HG03565 (cell line): ENCODE data around the gene SAMD13.

Experiments
- ATAC-seq: cut with Tn5 transposase; IDR thresholded peaks from one replicate; pipeline ENCODE4 v1.9.1; 2021; ENCODE audit warnings: mild to moderate bottlenecking, moderate library complexity; ENCODE audit not compliant: unreplicated experiment

SAMD13 gene, protein sequence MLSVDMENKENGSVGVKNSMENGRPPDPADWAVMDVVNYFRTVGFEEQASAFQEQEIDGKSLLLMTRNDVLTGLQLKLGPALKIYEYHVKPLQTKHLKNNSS

GRCh38 chr1:84301004-84301784 is at the start of gene SAMD13:
TSS of gene SAMD13 (plus strand) at chr1:84301708. CDS start at chr1:84303235, 1,527 bp downstream.
- ATAC-seq: peak; percentile 25

GRCh38 chr1:84253036-84253435 is 48.5 kb upstream of the SAMD13 start:
- ATAC-seq: no peak

DNA sequence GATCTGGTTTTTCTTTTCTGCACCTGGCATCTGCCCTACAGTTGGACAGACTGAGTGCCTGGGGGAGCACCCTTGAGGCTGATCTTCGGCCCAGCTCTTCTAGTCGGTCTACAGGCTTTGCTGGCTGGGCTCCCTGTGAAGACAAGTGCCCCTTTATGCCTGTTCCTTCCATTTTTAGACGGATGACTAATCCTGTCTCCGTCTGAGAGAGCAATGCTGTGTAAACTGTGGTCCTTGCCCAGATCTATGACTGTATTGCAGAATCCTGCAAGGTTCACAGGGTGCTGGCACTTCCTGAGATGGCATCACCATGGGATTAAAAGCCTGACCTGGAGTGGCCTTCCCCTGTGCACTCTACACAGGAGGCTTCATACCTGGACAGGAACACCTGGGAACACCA is 47.6 kb upstream of the SAMD13 start:
- ATAC-seq: no peak

DNA sequence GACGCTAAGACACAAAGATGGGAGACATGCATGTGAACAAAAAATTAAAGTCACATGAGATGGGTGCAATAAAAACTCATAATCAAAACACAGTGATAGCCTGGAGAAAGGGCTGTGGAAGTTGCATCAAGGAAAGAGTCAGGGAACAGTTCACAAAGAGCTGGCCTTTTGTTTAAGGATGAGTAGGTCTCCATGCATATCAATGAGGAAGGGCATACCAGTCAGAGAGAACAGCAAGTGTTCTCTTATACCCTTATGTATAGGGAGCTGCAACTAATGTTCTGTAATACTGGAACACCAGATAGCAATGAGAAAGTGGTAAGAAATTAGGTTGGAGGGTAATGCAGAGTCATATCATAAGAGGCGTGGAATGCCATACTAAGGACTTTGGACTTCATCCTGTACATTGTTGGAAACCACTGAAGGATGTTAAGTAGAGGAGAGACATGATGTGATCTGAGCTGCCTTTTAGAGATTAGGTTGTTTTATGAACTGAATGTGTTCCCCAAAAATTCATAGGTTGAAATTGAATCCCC is 46.7 kb upstream of the SAMD13 start:
- no peak for ATAC-seq

DNA sequence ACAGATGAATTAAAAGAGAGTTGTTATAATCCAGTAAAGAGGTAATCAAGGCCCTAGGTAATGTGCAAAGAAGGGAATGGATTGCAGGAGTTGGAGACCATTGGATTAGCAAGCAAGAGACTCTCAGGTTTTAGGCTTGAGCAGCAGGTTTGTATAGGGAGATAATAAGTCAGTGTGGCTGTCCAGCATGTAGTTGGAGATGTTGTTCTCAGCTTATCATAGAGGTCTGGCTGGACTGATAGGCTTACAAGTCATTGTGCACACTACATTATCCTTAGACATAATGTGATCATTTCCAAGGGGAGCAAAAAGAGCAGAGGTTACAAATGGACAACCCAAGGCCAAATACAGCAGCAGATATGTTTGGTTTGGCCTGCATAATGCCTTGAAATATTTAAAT is 45.9 kb upstream of the SAMD13 start:
- no peak for ATAC-seq

GRCh38 chr1:84257617-84258016 is 43.9 kb upstream of the SAMD13 start:
- ATAC-seq: no peak

DNA sequence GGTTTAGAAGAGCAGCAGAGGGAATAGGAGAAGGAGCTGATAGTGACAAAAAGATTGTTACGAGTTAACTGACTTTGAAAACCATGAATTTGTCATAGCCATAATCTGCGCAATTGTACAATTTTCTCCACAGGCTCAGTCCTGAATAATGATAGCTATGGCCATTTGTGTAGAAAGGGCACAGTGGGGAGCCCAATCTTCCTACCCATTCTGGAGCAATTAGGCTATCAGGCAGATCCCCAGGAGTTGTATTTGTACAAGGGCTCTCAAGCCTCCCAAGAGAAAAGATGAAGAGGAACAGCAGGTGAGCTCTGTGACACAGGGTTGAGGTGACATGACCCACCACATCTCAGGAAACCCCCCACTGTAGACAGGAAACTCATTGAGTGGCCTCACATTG is 42.1 kb upstream of the SAMD13 start:
- ATAC-seq: no peak

GRCh38 chr1:84259989-84260388 is 41.5 kb upstream of the SAMD13 start:
- no peak for ATAC-seq

- no peak for ATAC-seq
These were observed 40.5 kb upstream of the SAMD13 start for GRCh38 chr1:84260852-84261518.

DNA sequence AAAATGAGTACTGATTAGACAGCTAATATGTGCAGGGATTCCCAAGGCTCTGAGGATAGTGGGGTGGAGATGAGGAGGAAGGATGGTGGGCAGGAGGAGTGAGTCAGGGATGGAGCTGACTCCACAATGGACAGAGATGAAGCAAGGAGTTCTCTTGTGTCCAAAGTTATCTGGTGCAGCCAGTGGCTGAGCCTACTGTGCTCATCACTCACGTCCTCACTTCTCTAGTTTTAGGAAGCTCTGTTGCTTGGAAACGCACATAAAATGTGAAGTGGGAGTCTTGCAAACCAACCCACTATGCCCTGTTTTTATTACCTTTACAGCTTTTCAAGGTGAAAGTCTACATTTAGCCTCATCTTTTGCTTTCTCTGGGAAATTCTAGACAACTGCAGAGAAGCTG is 36.5 kb upstream of the SAMD13 start:
- ATAC-seq: no peak

- ATAC-seq: no peak
These were observed 35.6 kb upstream of the SAMD13 start for GRCh38 chr1:84265867-84266266.

DNA sequence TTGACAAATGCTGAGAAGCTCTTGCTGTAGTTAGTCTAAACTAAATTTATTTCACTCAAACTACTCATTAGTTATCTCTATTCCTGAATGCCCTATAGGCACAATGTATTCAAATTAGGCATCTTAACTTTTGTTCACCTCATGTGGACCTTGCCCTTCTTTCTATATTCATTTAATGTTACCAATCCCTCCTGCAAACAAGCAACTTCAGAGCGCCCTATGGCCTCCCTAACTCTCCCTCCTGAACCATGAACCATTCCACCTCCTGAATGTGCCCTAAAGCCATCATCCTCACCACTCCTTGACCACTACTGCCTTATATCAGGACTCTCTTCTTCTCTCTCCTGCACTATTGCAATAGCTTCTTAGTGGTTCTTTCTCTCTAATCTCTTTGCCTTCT is 34.8 kb upstream of the SAMD13 start:
- no peak for ATAC-seq

DNA sequence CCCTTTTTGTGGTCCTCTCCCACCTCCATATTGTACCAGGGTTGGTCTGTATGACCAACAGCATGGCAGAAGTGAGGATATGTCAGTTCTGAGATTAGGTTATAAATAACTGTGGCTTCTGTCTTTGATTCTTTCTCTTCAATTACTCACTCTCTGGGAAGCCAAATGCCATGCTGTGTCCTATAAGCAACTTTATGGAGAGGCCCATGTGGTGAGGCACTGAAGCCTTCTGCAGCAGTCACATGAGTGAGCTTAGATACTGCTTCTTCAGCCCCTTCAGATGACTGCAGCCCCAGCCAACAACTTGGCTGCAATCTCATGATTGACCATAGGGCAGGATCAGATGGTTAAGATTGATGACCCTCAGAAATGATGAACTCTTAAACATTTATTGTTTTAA is 34.0 kb upstream of the SAMD13 start:
- ATAC-seq: no peak

GRCh38 chr1:84268346-84268745 is 33.2 kb upstream of the SAMD13 start:
- ATAC-seq: no peak

DNA sequence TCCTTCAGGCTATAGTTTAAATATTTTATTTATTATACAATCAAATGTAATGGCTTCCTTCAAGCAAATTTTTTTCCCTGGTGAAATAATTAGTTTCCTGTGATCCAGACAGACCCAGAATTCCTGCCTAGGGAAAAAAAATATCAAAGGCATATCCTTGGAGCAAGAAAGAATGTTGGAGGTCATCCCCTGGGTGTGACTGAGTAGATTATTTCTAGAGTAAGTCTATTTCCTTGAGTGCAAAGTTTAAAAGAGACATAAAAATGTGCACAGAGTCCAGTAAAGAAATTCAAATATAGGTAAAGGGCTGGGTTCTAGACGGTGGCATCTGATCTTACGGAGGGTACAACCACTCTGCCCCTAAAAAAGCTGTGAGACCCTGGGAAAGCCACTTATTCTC is 32.2 kb upstream of the SAMD13 start:
- ATAC-seq: no peak

GRCh38 chr1:84271441-84272151 is 29.9 kb upstream of the SAMD13 start:
- peak; percentile 97 for ATAC-seq

GRCh38 chr1:84272401-84272800 is 29.1 kb upstream of the SAMD13 start:
- ATAC-seq: no peak

DNA sequence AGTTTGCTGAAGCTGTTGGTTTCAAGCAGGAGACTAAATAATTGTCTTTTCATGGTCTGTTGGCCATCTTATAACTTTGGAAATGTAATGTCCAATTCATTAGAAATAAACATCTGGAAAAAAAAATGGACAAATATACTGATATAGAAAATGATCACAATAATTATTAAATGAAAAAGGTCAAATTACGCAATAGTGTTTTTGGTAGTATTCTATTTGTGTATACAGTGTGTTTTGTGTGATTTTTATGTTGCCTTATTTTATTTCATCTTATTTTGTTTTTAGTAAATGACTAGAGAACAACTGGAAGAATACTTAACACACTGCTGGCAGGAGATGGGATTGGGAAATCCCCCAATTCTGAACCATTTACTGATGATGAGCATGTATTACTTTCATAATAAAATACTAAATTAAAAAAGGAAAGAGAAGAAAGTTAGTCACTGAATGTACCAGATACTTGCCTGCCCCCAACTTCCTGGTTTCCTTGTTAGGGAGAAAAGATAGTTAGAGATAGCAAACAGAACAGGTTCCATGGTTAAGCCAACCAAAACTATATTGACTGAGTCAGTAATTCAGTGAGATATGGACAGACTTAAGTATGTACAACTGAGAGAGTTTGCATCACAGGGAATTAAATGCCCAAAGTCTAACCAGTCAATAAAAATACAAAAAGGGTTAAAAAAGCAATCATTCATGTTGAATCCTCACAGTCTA is 24.0 kb upstream of the SAMD13 start:
- no peak for ATAC-seq

- ATAC-seq: no peak
These were observed 22.6 kb upstream of the SAMD13 start for GRCh38 chr1:84278905-84279304.

- no peak for ATAC-seq
These were observed 20.6 kb upstream of the SAMD13 start for GRCh38 chr1:84280912-84281311.
